Measurements from ENCODE around the gene CCDC172. TPM values are rescaled to one million over a fixed set of nuclear protein-coding genes. Genes with fewer than 3 reads are reported as not detected.
"Not testable (repeated sequence)": the region's sequence is repeated elsewhere in the genome, so short reads cannot be mapped to it uniquely, and the experiment has no call there.

CCDC172 gene
- total RNA-seq, 4 donors from 2014 or later: not detected

GRCh38 chr10:116382290-116382689 is 58.0 kb downstream of the CCDC172 start:
- H3K4me1 ChIP-seq: no peaks in the 10 kb centered on the region
- no peaks in the 10 kb centered on the region for H3K9me3 ChIP-seq
- H3K27ac ChIP-seq: no peak overlapping the region
- intact Hi-C loops (cut with DNase I): no loop called here
- DNase-seq: no peak
- TF ChIP-seq POLR2A (IDR thresholded peaks at IDR 0.05) (no peak), CTCF (IDR thresholded peaks at IDR 0.05) (no peak)
- H3K36me3 ChIP-seq: no peaks in the 10 kb centered on the region
- no peak overlapping the region for H3K4me3 ChIP-seq
- 82 to 85% methylated on average over 5 of the region's 5 CpGs for WGBS, 2 donors
- H3K27me3 ChIP-seq: no peaks in the 10 kb centered on the region

DNA sequence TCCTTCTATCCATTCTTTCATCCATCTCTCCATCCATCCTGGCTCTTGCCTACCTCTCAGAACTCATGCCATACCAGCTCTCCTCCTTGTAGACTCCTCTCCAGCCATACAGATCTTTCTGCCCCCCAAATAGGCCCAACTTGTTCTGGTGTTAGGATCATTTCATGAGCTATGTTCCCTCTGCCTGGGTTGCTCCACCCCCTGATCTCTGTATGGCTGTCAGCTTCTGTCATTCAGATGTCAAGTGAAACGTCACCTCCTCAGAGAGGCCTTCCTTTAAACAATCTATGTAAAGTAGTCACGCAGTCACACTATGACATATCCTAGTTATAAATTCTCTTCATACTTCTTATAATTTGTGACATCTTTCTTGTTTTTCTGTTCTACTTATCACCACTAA is 61.1 kb downstream of the CCDC172 start:
- H3K36me3 ChIP-seq: no peaks in the 10 kb centered on the region
- no peaks in the 10 kb centered on the region for H3K27me3 ChIP-seq
- intact Hi-C loops (cut with DNase I): no loop called here
- H3K4me3 ChIP-seq: no peak overlapping the region
- H3K27ac ChIP-seq: no peak overlapping the region
- no peaks in the 10 kb centered on the region for H3K4me1 ChIP-seq
- H3K9me3 ChIP-seq: no peaks in the 10 kb centered on the region
- TF ChIP-seq POLR2A (IDR thresholded peaks at IDR 0.05) (no peak), CTCF (IDR thresholded peaks at IDR 0.05) (no peak)
- no peak for DNase-seq
- WGBS, 2 donors: 62 to 67% methylated on average over 2 of the region's 2 CpGs

DNA sequence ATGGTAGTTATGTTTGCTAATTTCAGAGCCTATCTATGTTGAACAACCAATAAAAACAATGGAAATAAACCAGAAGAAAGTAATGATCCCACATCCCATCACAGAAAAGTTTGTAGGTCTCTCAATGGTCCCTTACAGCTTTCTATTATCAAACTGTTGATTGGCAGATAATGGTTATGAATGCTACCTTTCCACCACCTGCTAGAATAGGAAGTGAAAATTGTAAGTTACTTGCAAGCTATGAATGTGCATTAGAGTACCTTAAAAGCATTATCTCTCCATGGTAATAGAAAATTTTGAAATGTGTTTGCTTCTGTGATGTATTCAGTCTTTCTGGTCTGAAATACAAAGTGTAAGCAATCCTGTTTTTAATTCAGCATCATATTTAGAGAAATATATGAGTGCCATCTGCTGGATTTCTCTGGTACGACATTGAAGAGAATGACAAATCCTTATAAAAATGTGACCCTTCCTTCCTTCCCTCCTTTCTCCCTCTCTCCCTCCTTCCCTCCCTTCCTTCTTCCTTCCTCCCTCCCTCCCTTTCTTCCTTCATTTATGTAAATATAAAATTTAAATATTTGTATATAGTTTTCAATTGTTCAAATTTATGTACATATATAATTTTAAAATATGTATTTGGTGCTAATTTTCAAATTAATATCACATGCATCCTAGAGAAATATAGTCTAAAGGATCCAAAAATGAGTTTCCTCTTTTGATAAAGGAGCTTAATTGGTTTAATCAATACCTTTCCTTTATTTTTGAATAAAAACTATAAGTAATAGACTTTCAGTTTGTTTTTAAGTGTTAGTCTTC is 62.0 kb downstream of the CCDC172 start:
- H3K9me3 ChIP-seq: no peaks in the 10 kb centered on the region
- no peaks in the 10 kb centered on the region for H3K27me3 ChIP-seq
- H3K27ac ChIP-seq: no peak overlapping the region
- H3K36me3 ChIP-seq: no peaks in the 10 kb centered on the region
- 0% methylated on average over 1 of the region's 1 CpG for WGBS, 2 donors
- DNase-seq: no peak
- no peak overlapping the region for H3K4me3 ChIP-seq
- no peaks in the 10 kb centered on the region for H3K4me1 ChIP-seq
- TF ChIP-seq CTCF (IDR thresholded peaks at IDR 0.05) (peak in 3 of 6 experiments; percentile 34 to 53 (median 44)), POLR2A (IDR thresholded peaks at IDR 0.05) (no peak)
- intact Hi-C loops (cut with DNase I): no loop called here

- H3K9me3 ChIP-seq; DNase-seq; H3K36me3 ChIP-seq; H3K4me3 ChIP-seq; H3K27me3 ChIP-seq; intact Hi-C loops (cut with DNase I); H3K4me1 ChIP-seq; H3K27ac ChIP-seq: not testable (repeated sequence)
- 85 to 94% methylated on average over 4 to 11 of the region's 43 CpGs for WGBS, 2 donors
Measured at GRCh38 chr10:116393246-116393831, 69.1 kb downstream of the CCDC172 start.

DNA sequence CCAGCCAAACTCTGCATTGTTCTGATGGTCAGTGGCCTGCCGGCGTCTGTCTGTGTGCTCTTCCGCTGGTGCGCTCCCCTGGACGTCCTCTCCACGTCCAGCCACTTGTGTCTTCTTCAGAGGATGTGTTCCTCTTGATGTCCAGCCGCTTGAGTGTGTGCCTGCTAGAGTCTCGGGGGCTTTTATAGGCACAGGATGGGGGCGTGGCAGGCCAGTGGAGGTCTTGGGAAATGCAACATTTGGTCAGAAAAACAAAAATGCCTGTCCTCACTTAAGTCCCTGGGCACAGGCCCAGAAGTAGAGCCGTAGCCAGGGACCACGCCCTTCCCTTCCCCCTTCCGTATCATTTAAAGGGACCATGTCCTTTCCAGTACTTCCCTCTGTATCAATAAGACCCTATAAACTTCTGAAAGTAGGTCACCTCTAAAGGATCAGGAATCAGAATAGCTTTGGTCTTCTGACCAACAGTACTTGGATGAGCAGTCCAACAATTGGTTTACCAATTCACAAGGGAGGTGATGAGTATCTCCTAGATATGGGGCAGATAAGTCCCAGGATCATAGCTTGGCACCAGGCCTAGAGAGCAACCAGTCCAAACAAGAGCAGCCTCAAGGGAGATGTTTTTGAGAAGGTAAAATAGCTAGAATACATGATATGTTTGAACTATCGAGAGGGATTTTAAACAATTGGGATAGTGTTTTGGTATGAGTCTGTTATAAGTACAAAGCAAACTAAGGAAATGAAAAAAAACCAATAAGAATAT is 71.2 kb downstream of the CCDC172 start:
- no peak overlapping the region for H3K4me3 ChIP-seq
- TF ChIP-seq CTCF (IDR thresholded peaks at IDR 0.05) (no peak), POLR2A (IDR thresholded peaks at IDR 0.05) (no peak)
- no peaks in the 10 kb centered on the region for H3K4me1 ChIP-seq
- DNase-seq: no peak
- no peak overlapping the region for H3K27ac ChIP-seq
- 58% methylated on average over 5 to 10 of the region's 13 CpGs for WGBS, 2 donors
- intact Hi-C loops (cut with DNase I): no loop called here
- no peaks in the 10 kb centered on the region for H3K36me3 ChIP-seq
- H3K9me3 ChIP-seq: no peaks in the 10 kb centered on the region
- no peaks in the 10 kb centered on the region for H3K27me3 ChIP-seq

Measured in esophagus squamous epithelium (tissue), 5 donors.